Measurements from ENCODE around the gene TBATA. TPM values are rescaled to one million over a fixed set of nuclear protein-coding genes. Genes with fewer than 3 reads are reported as not detected.

The TBATA gene
- total RNA-seq, 1 experiment from 2014 or later, result not detected

DNA sequence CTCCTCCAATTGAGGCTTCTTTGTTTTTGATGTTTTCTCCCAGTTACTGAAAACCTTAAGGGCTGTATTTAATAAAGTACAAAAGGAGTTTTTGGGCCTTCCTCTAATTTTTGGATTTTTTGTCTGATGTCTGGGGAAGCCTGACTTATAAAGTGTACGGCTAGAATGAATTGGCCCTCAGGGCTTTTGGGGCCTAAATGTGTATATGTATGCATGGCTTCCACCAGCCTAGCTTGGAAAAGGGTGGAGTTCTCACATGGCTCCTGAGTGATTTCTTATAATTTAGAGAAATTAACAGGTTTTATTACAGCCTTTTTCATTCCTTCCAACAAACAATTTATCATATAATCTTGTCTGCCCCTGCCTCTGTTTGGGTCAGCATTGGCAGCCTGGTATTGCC, 10.4 kb upstream of the TBATA start (continued):
- TF ChIP-seq USF2 (CRISPR knock-in tag; IDR thresholded peaks at IDR 0.05) (no peak), FOXP4 (CRISPR knock-in tag; IDR thresholded peaks at IDR 0.05) (no peak), PRRX2 (CRISPR knock-in tag; IDR thresholded peaks at IDR 0.05) (no peak), E2F1 (CRISPR knock-in tag; IDR thresholded peaks at IDR 0.05) (no peak), ERG (CRISPR knock-in tag; IDR thresholded peaks at IDR 0.05) (no peak), ETV6 (CRISPR knock-in tag; IDR thresholded peaks at IDR 0.05) (no peak), MXD4 (CRISPR knock-in tag; IDR thresholded peaks at IDR 0.05; ENCODE audit: borderline replicate concordance) (no peak), E2F4 (CRISPR knock-in tag; IDR thresholded peaks at IDR 0.05; ENCODE audit: borderline replicate concordance, low read depth) (no peak), ARID4B (CRISPR knock-in tag; IDR thresholded peaks at IDR 0.05; ENCODE audit: borderline replicate concordance) (no peak), NR1H2 (CRISPR knock-in tag; IDR thresholded peaks at IDR 0.05) (no peak), CBFB (CRISPR knock-in tag; IDR thresholded peaks at IDR 0.05; ENCODE audit: low read depth) (no peak)
- TF ChIP-seq, protein P1, sequence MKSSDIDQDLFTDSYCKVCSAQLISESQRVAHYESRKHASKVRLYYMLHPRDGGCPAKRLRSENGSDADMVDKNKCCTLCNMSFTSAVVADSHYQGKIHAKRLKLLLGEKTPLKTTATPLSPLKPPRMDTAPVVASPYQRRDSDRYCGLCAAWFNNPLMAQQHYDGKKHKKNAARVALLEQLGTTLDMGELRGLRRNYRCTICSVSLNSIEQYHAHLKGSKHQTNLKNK (CRISPR knock-in tag; IDR thresholded peaks at IDR 0.05), result no peak

- DNase-seq (ENCODE audit: low spot score) (no peak), ATAC-seq (no peak)
- ChIA-PET POLR2A (no interaction called here), CTCF (no interaction called here)
- Mint-ChIP-seq H3K4me1 (no peaks in the 10 kb centered on the region), H3K27ac (no peak overlapping the region), H3K36me3 (no peaks in the 10 kb centered on the region), H3K27me3 (ENCODE audit: low read depth) (no peaks in the 10 kb centered on the region; the same call in 1 of the 2 replicates), H3K9me3 (peaks cover 2% of the 10 kb centered on the region), H3K4me3 (no peak overlapping the region)
- no peak for TF ChIP-seq ZNF219 (CRISPR knock-in tag; IDR thresholded peaks at IDR 0.05; ENCODE audit: borderline replicate concordance)
- no peak for TF ChIP-seq FOXP1 (CRISPR knock-in tag; IDR thresholded peaks at IDR 0.05; ENCODE audit: borderline replicate concordance)
- TF ChIP-seq HMGA2 (CRISPR knock-in tag; IDR thresholded peaks at IDR 0.05), result no peak
- TF ChIP-seq CREB1 (CRISPR knock-in tag; IDR thresholded peaks at IDR 0.05), result no peak
- TF ChIP-seq USF1 (CRISPR knock-in tag; IDR thresholded peaks at IDR 0.05), result no peak
- no peak for TF ChIP-seq MYBL2 (CRISPR knock-in tag; IDR thresholded peaks at IDR 0.05)
- TF ChIP-seq E2F1 (CRISPR knock-in tag; IDR thresholded peaks at IDR 0.05), result no peak
- TF ChIP-seq, protein P2, sequence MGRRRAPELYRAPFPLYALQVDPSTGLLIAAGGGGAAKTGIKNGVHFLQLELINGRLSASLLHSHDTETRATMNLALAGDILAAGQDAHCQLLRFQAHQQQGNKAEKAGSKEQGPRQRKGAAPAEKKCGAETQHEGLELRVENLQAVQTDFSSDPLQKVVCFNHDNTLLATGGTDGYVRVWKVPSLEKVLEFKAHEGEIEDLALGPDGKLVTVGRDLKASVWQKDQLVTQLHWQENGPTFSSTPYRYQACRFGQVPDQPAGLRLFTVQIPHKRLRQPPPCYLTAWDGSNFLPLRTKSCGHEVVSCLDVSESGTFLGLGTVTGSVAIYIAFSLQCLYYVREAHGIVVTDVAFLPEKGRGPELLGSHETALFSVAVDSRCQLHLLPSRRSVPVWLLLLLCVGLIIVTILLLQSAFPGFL (CRISPR knock-in tag; IDR thresholded peaks at IDR 0.05; ENCODE audit: borderline replicate concordance), result no peak
- no peak for TF ChIP-seq FOXK1 (CRISPR knock-in tag; IDR thresholded peaks at IDR 0.05)
Observed at GRCh38 chr10:70791386-70792039, 6.3 kb upstream of the TBATA start.
